GM10248 (cell line): Measurements from ENCODE around the gene AKAP10.

ENCODE experiments used
- CTCF ChIA-PET: fragments of 300-600 bp; sonication (Branson Sonifier 250); formaldehyde crosslinking; extraction: SDS; loops from one replicate; lab custom pipeline; 2021; ENCODE audit warnings: antibody characterized with exemption; lab: Yijun Ruan, JAX
- POLR2A ChIA-PET: fragments of 350-650 bp; sonication (Branson Sonifier 250); formaldehyde crosslinking; extraction: SDS; loops from one replicate; lab custom pipeline; 2020; ENCODE audit warnings: antibody characterized with exemption; lab: Yijun Ruan, JAX
- DNase-seq: peaks from one replicate; pipeline ENCODE4 v3.0.0; 2012; ENCODE audit errors: extremely low spot score
- CTCF ChIP-seq: IDR thresholded peaks from 2 replicates; pipeline ENCODE4 v1.5.1; 2012; ENCODE audit warnings: mild to moderate bottlenecking, low read depth; ENCODE audit errors: extremely low read depth, missing control alignments, control extremely low read depth

The AKAP10 gene

DNA sequence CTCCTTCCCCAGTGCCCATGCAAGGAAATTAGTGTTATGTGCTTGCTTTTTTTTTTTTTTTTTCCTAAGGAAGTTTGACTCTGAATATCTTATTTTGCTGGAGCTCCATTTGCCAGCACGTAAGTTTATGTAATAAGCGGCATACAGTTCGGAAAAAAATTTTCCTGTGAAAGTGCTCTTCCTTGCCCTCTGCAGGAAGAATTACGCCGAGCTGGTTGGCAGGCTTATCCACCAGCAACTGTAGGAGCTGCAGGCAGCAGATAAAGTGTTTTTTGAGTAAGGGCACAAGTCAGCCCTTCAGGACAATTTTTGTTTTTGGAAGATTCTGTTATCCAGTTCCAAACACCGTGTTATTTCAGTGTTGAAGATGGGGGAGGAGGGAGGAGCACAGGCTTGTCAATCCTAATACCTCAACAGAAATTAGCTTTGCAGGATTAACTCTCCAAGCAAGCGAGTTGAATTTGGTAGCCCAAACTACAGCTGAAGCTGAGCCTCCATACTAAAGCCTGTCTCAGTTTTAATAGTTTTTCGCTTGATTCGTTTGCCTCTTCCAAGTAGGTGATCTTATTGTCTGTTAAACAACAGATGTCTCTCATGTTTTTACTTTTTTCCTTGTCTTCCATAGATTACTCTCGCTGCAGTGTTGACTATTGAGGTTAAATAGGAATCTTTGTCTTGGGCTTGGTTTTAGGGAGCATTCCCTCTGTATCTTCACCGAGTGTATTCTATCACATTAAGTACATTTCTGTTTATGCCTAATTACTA lies 32.7 kb upstream of the AKAP10 start:
- no peak for DNase-seq
- TF ChIP-seq CTCF = peak; percentile 5
- CTCF ChIA-PET = interaction anchor here (1.0 to 4.8 kb wide), 11 partner anchors 9 to 112 kb away, joined by 3 to 38 read pairs (median 5); partner anchors contain the start of gene AKAP10
- POLR2A ChIA-PET = interaction anchor here (0.7 kb wide), 2 partner anchors 282 to 577 kb away, joined by 3 to 8 read pairs; no protein-coding TSS in a partner anchor

GRCh38 chr17:20009302-20010098 lies 31.9 kb upstream of the AKAP10 start, which contains the start of gene SPECC1:
SPECC1 (plus strand) TSS chr17:20009359; CDS start chr17:20096652, 87,293 bp downstream.
- ChIA-PET CTCF (interaction anchor here (0.7 to 4.8 kb wide), 26 partner anchors 9 to 307 kb away, joined by 3 to 38 read pairs (median 4); partner anchors contain the start of gene AKAP10), POLR2A (interaction anchor here (0.7 kb wide), 2 partner anchors 282 to 576 kb away, joined by 3 to 8 read pairs; no protein-coding TSS in a partner anchor)
- TF ChIP-seq CTCF = peak; percentile 91
- DNase-seq = peak; percentile 93

DNA sequence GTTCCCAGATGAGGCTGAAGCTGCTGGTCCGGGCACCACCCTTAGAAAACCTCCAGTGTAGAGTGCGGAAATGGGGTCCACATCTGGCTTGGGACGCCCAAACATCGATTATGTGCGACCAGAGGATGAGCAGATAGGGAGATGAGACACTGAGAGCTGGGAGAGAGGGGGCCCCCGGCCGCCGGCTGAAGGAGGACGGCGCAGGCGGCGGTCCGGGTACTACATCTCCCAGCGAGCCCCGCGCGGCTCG lies 31.3 kb upstream of the AKAP10 start:
- ChIA-PET CTCF (interaction anchor here (0.6 to 4.8 kb wide), 27 partner anchors 8 to 307 kb away, joined by 3 to 38 read pairs (median 4); partner anchors contain the start of gene AKAP10), POLR2A (no interaction called here)
- no peak for DNase-seq
- TF ChIP-seq CTCF = no peak

- DNase-seq = peak; percentile 38
- POLR2A ChIA-PET = no interaction called here
- TF ChIP-seq CTCF = no peak
- CTCF ChIA-PET = interaction anchor here (0.6 to 4.8 kb wide), 26 partner anchors 8 to 308 kb away, joined by 3 to 38 read pairs (median 4); partner anchors contain the start of gene AKAP10
Measured at GRCh38 chr17:20008242-20009051, 30.8 kb upstream of the AKAP10 start.

- ChIA-PET CTCF (interaction anchor here (0.7 to 1.5 kb wide), 4 partner anchors 8 to 126 kb away, joined by 3 to 4 read pairs (median 4); no protein-coding TSS in a partner anchor), POLR2A (no interaction called here)
Measured at GRCh38 chr17:19996502-19996901, 18.9 kb upstream of the AKAP10 start.

More at GRCh38 chr17:19996502-19996901, 18.9 kb upstream of the AKAP10 start:
- no peak for TF ChIP-seq CTCF
- no peak for DNase-seq
